Measurements from ENCODE around the gene CADPS. TPM values are rescaled to one million over a fixed set of nuclear protein-coding genes. Genes with fewer than 3 reads are reported as not detected.

Gene CADPS
- polyA plus RNA-seq, 1 donor (not counting 4 experiments of a cell fraction or from before 2014, with no cell fraction given): not detected

GRCh38 chr3:62703451-62704167 lies 171.6 kb downstream of the CADPS start:
- Histone ChIP-seq H3K79me2 (ENCODE audit: control insufficient read depth, insufficient read depth, low read length) (no peaks in the 10 kb centered on the region), H3K27ac (ENCODE audit: control insufficient read depth, insufficient read depth, low read length) (no peak overlapping the region), H3K9me3 (ENCODE audit: control insufficient read depth, low read depth, low read length) (no peaks in the 10 kb centered on the region), H3K4me3 (ENCODE audit: control insufficient read depth in 2 of 3, extremely low read depth in 1 of 3, insufficient read depth in 2 of 3, low read depth in 1 of 3, low read length in 3 of 3) (no peak overlapping the region), H3K9me1 (ENCODE audit: control insufficient read depth, extremely low read depth, insufficient read depth, low read length) (no peaks in the 10 kb centered on the region), H3K27me3 (ENCODE audit: control insufficient read depth, extremely low read depth, insufficient read depth, low read length) (no peaks in the 10 kb centered on the region), H3K4me2 (ENCODE audit: control insufficient read depth, extremely low read depth, insufficient read depth, low read depth, low read length) (no peak overlapping the region), H3K4me1 (ENCODE audit: control insufficient read depth, extremely low read depth, insufficient read depth, low read length) (no peaks in the 10 kb centered on the region), H4K20me1 (ENCODE audit: control insufficient read depth, extremely low read depth, insufficient read depth, low read length) (no peaks in the 10 kb centered on the region), H3K36me3 (ENCODE audit: control insufficient read depth in 2 of 2, extremely low read depth in 1 of 2, insufficient read depth in 2 of 2, low read length in 2 of 2) (no peaks in the 10 kb centered on the region), H3K9ac (ENCODE audit: control insufficient read depth, extremely low read depth, insufficient read depth, low read length) (no peak overlapping the region), H2AFZ (ENCODE audit: control insufficient read depth, low read length) (no peak overlapping the region)
- TF ChIP-seq EZH2 (IDR thresholded peaks at IDR 0.05; ENCODE audit: low read length): no peak
- no peak for TF ChIP-seq CTCF (optimal IDR thresholded peaks at IDR 0.05 in 1 of 3, IDR thresholded peaks at IDR 0.05 in 1 of 3, conservative IDR thresholded peaks at IDR 0.05 in 1 of 3; ENCODE audit: extremely low read depth in 1 of 3, insufficient read depth in 2 of 3, low read length in 3 of 3)
- FAIRE-seq (peak; percentile 57), DNase-seq (ENCODE audit: low read depth, low spot score) (no peak)
- dilution Hi-C loops (cut with MboI; ENCODE audit: extremely low pct_ligation_motif_present, low sequenced_read_pairs): no loop called here

- Histone ChIP-seq H3K27ac (ENCODE audit: control insufficient read depth, insufficient read depth, low read length) (no peak overlapping the region), H3K9me3 (ENCODE audit: control insufficient read depth, low read depth, low read length) (no peaks in the 10 kb centered on the region), H3K36me3 (ENCODE audit: control insufficient read depth in 2 of 2, extremely low read depth in 1 of 2, insufficient read depth in 2 of 2, low read length in 2 of 2) (no peaks in the 10 kb centered on the region), H3K79me2 (ENCODE audit: control insufficient read depth, insufficient read depth, low read length) (no peaks in the 10 kb centered on the region), H3K9ac (ENCODE audit: control insufficient read depth, extremely low read depth, insufficient read depth, low read length) (no peak overlapping the region), H3K4me1 (ENCODE audit: control insufficient read depth, extremely low read depth, insufficient read depth, low read length) (no peaks in the 10 kb centered on the region), H3K4me3 (ENCODE audit: control insufficient read depth in 2 of 3, extremely low read depth in 1 of 3, insufficient read depth in 2 of 3, low read depth in 1 of 3, low read length in 3 of 3) (no peak overlapping the region), H3K4me2 (ENCODE audit: control insufficient read depth, extremely low read depth, insufficient read depth, low read depth, low read length) (no peak overlapping the region), H3K9me1 (ENCODE audit: control insufficient read depth, extremely low read depth, insufficient read depth, low read length) (no peaks in the 10 kb centered on the region), H3K27me3 (ENCODE audit: control insufficient read depth, extremely low read depth, insufficient read depth, low read length) (no peaks in the 10 kb centered on the region), H2AFZ (ENCODE audit: control insufficient read depth, low read length) (no peak overlapping the region), H4K20me1 (ENCODE audit: control insufficient read depth, extremely low read depth, insufficient read depth, low read length) (no peaks in the 10 kb centered on the region)
- TF ChIP-seq EZH2 (IDR thresholded peaks at IDR 0.05; ENCODE audit: low read length): no peak
- TF ChIP-seq CTCF (optimal IDR thresholded peaks at IDR 0.05 in 1 of 3, IDR thresholded peaks at IDR 0.05 in 1 of 3, conservative IDR thresholded peaks at IDR 0.05 in 1 of 3; ENCODE audit: extremely low read depth in 1 of 3, insufficient read depth in 2 of 3, low read length in 3 of 3): no peak
- DNase-seq (ENCODE audit: low read depth, low spot score) (no peak), FAIRE-seq (no peak)
- dilution Hi-C loops (cut with MboI; ENCODE audit: extremely low pct_ligation_motif_present, low sequenced_read_pairs): no loop called here
Measured at GRCh38 chr3:62700357-62700756, 174.9 kb downstream of the CADPS start.
